ENCODE data around the gene EGLN1.

The EGLN1 gene

GRCh38 chr1:231420959-231421545 lies 1.0 kb downstream of the EGLN1 start:
- peak; percentile 28 for DNase-seq

- DNase-seq: no peak
Observed at GRCh38 chr1:231420299-231420958, 1.7 kb downstream of the EGLN1 start.

- DNase-seq: no peak
Observed at GRCh38 chr1:231419738-231420298, 2.3 kb downstream of the EGLN1 start.

- no peak for DNase-seq
Observed at GRCh38 chr1:231419147-231419546, 2.9 kb downstream of the EGLN1 start.

- DNase-seq: no peak
Observed at GRCh38 chr1:231418741-231419107, 3.4 kb downstream of the EGLN1 start.

- DNase-seq: no peak
Observed at GRCh38 chr1:231418101-231418740, 3.9 kb downstream of the EGLN1 start.

GRCh38 chr1:231417513-231417912 lies 4.6 kb downstream of the EGLN1 start:
- DNase-seq: no peak

- no peak for DNase-seq
Observed at GRCh38 chr1:231416901-231417300, 5.2 kb downstream of the EGLN1 start.

GRCh38 chr1:231415018-231415583 lies 7.0 kb downstream of the EGLN1 start:
- DNase-seq: no peak

- DNase-seq: no peak
Observed at GRCh38 chr1:231414260-231415016, 7.6 kb downstream of the EGLN1 start.

GRCh38 chr1:231413749-231414082 lies 8.4 kb downstream of the EGLN1 start:
- DNase-seq: no peak

- no peak for DNase-seq
Observed at GRCh38 chr1:231411036-231411531, 11.0 kb downstream of the EGLN1 start.

GRCh38 chr1:231410036-231410612 lies 12.0 kb downstream of the EGLN1 start:
- no peak for DNase-seq

- no peak for DNase-seq
Observed at GRCh38 chr1:231408528-231409094, 13.5 kb downstream of the EGLN1 start.

- DNase-seq: no peak
Observed at GRCh38 chr1:231407547-231408396, 14.3 kb downstream of the EGLN1 start.

GRCh38 chr1:231407049-231407448 lies 15.0 kb downstream of the EGLN1 start:
- DNase-seq: no peak

- DNase-seq: no peak
Observed at GRCh38 chr1:231404318-231404717, 17.8 kb downstream of the EGLN1 start.

- DNase-seq: no peak
Observed at GRCh38 chr1:231401478-231401877, 20.6 kb downstream of the EGLN1 start.

- DNase-seq: no peak
Observed at GRCh38 chr1:231397886-231398671, 24.0 kb downstream of the EGLN1 start.

GRCh38 chr1:231396643-231397042 lies 25.4 kb downstream of the EGLN1 start:
- DNase-seq: no peak

All from T-helper 9 cell (primary cell).